Stimulated activated CD8-positive, alpha-beta memory T cell treated with anti-CD3 and anti-CD28 coated beads, Interleukin-12 subunit alpha, Interleukin-12 subunit beta, amount 100 ng/mL, for 24 hours (primary cell): ENCODE data around the gene FES.
"Not testable (repeated sequence)": the region's sequence is repeated elsewhere in the genome, so short reads cannot be mapped to it uniquely, and the experiment has no call there.

ENCODE experiments used
- DNase-seq: peaks from one replicate; pipeline ENCODE4 v3.0.0-alpha.2; 2020; ENCODE audit errors: extremely low read depth

The FES gene

GRCh38 chr15:90860942-90861675 lies 23.2 kb upstream of the FES start:
- no peak for DNase-seq

GRCh38 chr15:90862487-90862886 lies 21.8 kb upstream of the FES start:
- no peak for DNase-seq

GRCh38 chr15:90862964-90863778 lies 21.1 kb upstream of the FES start:
- DNase-seq: no peak

DNA sequence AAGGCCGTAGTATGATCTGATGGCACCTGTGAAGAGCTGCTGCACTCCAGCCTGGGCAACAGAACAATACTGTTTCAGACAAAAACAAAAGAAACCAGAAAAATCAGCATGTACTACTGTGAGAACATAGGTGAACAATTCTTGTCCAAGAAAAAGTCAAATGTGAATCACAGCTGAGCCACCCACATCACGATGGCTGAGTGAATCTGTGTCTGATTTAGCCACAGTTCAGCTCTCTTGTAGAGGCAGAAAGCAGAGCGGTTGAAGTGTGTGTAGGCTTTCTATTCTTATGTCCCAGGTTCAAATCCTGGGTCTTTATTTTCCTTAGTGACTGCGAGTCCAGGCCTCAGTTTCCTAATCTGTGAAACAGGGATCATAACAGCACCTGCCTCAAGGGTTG lies 20.3 kb upstream of the FES start:
- no peak for DNase-seq

- DNase-seq: no peak
These were observed 19.8 kb upstream of the FES start for GRCh38 chr15:90864507-90864906.

DNA sequence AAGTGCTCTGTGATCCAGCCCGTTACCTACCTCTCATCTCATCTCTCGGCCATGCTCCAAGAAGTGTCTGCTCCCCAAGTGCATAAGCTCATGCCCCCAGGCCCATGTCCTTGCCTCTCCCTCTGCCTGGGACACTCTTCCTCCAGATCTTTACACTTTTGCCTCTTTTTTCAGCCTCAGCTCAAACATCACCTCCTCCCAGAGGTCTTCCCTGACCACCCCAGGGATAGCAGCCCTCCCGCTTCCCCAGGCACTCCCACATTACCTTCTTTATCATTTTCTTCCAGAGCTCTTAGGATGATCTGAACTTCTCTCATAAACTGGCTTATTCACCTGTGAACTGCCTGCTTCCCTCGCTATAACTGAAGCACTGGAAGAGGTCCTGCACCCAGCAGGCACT lies 18.6 kb upstream of the FES start:
- no peak for DNase-seq

DNA sequence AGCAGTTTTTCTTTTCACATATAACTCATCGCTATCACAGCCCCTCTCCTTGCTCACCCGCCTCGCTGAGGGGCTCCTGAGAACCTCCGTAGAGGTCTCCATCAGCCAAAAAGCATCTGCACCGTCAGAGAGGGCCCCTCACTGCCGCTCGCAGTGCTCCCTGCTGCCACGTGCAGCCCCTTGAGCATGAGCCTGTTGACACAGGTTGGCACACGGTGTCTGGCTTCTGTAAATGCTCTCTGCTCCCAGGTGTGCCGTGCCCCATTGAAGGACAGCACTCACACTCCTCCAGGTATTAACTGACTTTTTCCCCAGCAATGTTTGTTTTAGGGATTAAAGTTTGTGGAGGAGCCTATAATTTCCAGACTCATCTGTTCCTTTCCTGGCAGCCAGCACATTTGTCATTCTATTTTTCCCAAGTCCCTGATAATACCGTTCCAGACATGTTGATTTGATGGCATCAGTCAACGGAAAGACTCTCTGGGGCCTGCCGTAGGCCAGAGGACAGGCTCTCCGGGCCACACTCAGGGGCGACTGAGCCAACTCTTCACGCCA lies 18.1 kb upstream of the FES start:
- no peak for DNase-seq

DNA sequence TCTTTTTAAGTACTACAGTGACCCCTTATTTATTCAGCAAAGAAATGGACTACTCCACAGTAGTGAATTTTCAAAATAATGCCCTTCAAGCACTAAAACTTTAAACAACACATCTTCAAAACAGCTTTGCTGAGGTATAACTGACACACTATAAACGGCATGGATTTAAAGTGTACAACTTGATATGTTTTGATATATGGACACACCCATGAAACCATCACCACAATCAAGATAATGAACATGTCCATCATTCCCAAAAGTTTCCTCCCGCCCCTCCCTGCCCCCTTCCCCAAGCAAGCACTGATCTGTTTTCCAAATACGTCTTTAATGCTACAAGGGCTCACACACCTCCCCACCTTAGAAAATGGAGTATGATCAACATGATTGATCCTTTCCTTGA lies 17.5 kb upstream of the FES start:
- DNase-seq: no peak

DNA sequence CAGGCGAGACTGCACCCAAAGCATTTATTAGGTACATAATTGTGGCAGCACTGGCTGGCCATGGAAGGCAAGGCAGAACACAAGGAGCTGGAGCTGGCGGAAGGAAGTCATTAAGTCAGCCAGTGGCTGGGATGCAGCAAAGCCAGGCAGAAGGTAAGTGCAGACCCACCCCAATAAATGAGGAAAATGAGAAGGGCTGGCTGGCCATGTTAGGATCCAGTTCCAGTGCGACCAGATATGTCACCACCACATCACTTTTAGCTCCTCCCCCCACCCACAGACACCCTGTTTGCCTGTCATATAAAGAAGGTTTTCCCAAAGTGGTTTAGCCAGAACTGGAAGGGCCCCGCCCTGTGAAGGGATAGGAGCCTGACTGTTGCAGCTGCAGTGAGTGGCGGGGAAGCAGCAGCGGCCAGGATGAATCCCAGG lies 16.0 kb upstream of the FES start, which contains the start of gene FURIN:
FURIN (plus strand) TSS at position 328 of the 429 bp plus-strand sequence. CDS start 7,153 bp downstream, outside the sequence.
- no peak for DNase-seq

DNA sequence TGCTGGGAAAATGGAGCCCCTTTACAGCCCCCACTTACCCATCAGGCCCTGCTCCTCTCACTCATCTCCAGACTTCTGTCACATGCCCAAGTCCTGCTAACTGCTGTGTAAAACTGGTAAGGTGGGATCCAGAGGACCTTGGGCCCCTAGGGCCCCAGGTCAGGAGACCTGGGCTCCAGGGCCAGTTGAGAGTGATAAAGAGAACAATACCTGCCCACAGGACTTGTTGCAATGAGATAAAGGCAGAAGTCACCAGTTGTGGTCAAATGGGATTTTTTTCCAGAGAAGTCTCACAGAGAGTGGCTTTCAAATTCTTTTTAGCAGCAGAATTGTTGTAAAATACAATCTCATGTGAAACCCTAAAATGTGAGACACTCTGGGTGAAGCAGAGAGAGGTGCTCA lies 15.2 kb upstream of the FES start:
- DNase-seq: no peak

DNA sequence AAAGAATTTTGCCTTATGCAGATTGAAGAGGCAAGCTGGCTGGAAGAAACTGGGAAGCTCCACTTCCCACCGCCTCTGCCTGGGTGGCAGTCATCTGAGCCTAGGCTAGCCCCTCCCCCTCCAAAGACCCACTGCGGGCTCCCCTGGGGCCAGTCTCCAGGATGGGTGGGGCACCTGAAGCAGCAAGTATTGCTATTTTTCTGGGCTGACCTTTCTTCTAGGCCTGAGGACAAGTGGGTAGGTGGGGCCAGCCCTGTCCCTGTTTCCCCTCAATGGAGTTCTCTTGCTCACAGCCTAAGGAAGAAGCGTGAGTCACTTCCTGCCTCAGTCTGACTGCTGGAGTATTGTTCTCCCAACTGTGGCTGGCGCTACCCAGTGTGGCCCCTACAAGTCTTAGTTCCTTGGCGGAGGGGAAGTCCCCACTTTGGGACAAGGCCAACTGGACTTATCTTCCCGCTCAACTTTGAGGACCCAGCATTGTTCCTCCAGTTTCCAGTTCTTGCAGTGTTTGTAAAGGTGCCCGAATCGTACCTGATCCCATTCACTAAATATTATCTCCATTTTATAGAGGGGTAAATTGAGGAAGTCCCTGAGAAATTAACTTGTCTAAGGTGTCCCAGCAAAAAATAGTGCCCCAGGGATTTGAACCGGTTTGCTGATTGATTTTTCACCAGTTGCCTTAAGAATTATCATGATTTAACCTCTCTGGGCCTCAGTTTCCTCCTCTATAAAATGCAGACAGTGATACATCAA lies 14.5 kb upstream of the FES start:
- no peak for DNase-seq

- no peak for DNase-seq
These were observed 13.8 kb upstream of the FES start for GRCh38 chr15:90870354-90871138.

DNA sequence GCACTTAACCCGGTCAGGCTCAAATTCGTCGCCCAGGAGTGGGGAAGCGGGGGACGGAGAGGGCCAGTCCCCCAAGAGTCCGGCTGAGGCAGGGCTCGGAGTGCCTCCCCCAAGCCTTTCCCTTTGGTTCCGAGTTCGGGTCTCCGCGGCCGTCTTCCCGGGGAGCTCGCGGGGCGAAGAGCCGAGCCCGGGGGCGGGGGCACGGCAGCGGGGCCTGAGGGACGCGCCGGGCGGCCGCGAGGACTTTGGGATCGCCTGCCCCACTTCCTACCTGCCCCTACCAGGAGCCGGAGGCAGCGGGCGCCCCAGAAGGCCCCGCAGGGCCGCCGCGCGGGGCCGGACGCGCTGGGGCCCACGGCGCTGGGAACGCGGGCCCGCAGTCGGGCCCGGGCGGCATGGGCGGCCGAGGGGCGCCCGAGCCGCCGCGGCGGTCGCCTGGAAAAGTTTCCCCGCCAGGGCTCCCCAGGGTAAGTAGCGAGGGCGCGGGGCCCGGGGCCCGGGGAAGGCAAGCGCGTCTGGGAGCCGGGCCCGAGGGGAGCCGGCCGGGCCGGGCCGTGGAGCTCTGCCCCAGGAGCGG lies 13.1 kb upstream of the FES start:
- DNase-seq: no peak

DNA sequence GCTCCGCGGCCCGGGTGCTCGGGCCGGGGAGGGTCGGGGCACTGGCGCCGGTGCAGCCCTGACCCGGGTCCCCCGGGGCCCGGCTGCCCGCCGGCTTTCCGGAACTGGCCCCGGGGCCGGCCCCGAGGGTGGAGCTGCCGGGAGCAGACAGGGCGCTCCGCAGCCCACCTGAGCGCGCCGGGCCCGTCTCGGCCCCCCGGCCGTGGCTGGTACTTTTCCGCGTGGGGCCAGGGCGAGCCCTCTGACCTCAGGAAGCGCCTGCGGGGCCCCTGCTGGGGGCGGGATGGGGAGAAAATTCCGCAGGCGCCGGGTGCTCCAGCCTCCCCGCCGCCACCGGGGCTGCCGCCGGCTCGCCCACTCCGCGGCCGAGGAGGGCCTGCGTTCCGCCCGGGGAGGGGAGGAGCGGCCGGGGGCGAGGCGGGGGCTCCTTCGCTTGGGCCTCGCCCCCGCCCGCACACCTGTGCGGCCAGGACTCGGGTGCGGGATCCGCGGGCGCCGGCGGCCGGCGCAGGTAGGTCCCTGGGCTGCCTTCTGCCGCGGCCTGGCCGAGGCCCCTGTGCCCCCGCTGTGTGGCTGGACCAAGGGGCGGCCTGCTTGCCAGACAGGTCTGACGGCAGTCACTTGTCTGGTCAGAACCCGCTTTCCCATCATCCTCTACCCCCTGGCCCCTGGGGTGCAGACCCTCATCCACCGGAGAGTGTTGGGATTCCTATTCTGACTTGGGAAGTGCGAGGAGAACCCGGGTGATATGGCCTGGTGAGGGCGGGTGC lies 12.4 kb upstream of the FES start:
- no peak for DNase-seq

GRCh38 chr15:90872486-90873184 lies 11.7 kb upstream of the FES start:
- DNase-seq: no peak

DNA sequence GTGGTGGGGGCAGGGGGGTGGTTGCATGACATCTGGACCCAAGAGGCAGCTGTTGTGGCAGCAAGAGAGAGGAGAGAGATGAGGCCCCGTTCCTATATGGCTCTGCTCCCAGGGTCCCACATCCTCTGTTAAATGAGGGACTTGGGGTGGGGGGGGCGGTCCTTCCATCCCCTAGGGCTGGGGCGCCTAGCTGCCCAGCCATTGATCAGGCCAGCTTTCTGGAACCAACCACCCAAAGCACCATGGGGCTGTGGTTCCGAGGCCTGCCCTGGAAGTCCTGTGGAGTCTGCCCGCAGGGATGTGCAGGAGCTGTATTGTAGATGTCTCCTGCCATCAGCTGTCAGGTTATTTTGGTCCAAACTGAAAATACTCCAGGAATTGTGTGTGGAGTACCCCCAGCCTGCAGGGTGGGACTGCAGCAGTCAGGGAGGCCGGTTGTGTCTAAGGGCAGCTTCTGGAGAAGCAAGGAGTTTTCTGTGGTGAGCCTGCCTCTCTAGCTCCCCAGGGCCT lies 10.8 kb upstream of the FES start:
- no peak for DNase-seq

GRCh38 chr15:90873998-90874605 lies 10.2 kb upstream of the FES start:
- DNase-seq: no peak

DNA sequence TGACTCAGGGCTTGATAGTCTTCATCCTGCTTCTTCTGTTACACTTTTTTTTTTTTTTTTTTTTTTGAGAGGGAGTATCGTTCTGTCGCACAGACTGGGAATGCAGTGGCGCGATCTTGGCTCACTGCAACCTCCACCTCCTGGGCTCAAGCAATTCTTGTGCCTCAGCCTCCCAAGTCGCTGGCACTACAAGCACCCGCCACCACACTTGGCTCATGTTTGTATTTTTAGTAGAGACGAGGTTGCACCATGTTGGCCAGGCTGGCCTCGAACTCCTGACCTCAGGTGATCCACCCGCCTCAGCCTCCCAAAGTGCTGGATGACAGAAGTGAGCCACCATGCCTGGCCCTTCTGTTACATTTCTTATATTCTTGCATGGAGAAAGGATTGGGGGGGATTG lies 9.3 kb upstream of the FES start:
- not testable (repeated sequence) for DNase-seq

- DNase-seq: no peak
These were observed 8.7 kb upstream of the FES start for GRCh38 chr15:90875549-90875981.
